Esophagus muscularis mucosa (tissue), 4 donors: Measurements from ENCODE around the gene UBE2U.

Source experiments
- EP300 ChIP-seq: sonication (generic); formaldehyde crosslinking; IDR thresholded peaks from one replicate; pipeline ENCODE4 v1.6.1; 2017; ENCODE audit warnings: antibody characterized with exemption
- POLR2A ChIP-seq: fragments of 450-650 bp; IDR thresholded peaks from one replicate; pipeline ENCODE4 v1.6.1; 2017; ENCODE audit warnings: antibody characterized with exemption, moderate library complexity, mild to moderate bottlenecking, low read depth
- POLR2AphosphoS5 ChIP-seq, 2 donors: sonication (generic); formaldehyde crosslinking; IDR thresholded peaks; one replicate each; pipeline ENCODE4 v1.6.1; 2017; ENCODE audit warnings: antibody characterized with exemption in 2 of 2
- TF ChIP-seq, protein P1 (sequence below), 3 experiments: fragments of 200-600 bp in 2 of 3; fragments of 450-650 bp in 1 of 3; sonication (generic) in 2 of 3; IDR thresholded peaks; one replicate each; pipeline ENCODE4 v1.5.1; 2017 to 2019; ENCODE audit warnings: antibody characterized with exemption in 3 of 3, mild to moderate bottlenecking in 2 of 3, moderate library complexity in 1 of 3

DNA sequence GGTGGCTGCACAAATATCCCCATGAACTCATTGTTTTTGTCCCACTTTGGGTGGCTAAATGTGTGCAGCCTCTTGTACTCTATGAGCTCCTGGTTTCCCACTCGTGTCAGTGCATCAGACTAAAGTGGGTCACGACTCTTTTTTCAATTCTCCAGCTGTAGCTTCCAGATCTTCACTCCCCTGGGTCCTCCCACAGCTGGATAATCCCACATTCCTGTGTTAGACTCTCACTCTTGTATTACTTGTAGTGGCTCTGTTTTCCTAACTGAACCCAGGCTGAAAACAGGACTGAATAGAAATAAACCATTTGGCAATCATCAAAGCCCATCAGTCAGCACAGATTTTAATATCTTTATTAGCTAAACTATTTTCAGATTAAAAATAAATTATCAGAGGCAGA is 60.4 kb downstream of the UBE2U start:
- TF ChIP-seq, protein P1, sequence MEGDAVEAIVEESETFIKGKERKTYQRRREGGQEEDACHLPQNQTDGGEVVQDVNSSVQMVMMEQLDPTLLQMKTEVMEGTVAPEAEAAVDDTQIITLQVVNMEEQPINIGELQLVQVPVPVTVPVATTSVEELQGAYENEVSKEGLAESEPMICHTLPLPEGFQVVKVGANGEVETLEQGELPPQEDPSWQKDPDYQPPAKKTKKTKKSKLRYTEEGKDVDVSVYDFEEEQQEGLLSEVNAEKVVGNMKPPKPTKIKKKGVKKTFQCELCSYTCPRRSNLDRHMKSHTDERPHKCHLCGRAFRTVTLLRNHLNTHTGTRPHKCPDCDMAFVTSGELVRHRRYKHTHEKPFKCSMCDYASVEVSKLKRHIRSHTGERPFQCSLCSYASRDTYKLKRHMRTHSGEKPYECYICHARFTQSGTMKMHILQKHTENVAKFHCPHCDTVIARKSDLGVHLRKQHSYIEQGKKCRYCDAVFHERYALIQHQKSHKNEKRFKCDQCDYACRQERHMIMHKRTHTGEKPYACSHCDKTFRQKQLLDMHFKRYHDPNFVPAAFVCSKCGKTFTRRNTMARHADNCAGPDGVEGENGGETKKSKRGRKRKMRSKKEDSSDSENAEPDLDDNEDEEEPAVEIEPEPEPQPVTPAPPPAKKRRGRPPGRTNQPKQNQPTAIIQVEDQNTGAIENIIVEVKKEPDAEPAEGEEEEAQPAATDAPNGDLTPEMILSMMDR (IDR thresholded peaks at IDR 0.05): no peak
- TF ChIP-seq POLR2A (no peak), POLR2AphosphoS5 (IDR thresholded peaks at IDR 0.05) (no peak), EP300 (no peak)
